ENCODE measurements around the gene LCN15.

LCN15 gene

GRCh38 chr9:136754059-136754572 is 10.2 kb downstream of the LCN15 start:
- no peak for DNase-seq

DNA sequence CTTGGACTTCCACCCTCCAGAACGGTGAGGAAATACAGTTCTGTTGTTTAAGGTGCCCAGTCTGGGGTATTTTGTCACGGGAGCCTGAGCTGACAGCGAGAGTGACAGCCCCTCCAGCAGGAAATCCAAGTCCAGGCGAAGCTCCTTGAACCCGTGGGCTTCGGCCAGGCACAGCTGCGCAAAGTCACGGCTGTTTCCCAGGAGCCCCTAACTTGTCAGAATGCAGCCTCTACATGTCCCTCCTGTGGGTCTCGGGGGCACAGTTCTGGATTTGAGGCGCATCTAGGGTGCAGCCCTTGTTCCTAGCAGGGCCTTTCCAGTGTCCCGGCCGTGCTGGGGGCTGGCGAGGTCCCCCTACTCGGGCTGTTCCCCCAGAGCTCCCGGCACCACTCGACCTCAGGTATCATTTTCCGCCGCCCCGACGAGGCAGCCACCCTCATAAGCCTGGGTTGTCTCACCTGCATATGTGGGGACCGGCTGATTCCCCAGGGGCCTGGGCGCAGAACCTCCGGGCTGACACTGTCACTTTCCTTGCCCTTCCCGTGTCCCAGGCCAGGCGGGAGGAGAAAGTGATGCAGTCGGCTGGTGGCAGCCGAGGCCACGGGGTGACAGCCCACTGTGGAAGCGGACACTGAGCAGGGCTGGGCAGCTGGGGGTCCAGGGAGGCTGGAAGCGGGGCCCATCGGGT is 10.8 kb downstream of the LCN15 start:
- DNase-seq = no peak

DNA sequence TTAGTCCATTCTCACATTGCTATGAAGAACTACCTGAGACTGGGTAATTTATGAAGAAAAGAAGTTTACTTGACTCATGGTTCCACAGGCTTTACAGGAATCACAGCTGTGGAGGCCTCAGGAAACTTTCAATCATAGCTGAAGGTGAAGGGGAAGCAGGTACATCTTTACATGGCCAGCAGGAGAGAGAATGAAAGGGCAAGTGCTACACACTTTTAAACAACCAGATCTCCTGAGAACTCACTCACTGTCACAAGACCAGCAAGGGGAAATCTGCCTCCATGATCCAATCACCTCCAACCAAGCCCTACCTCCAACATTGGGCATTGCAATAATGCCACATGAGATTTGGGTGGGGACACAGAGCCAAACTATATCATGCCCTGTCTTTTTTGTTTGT is 12.5 kb downstream of the LCN15 start:
- DNase-seq = no peak

- no peak for DNase-seq
Observed at GRCh38 chr9:136751244-136751643, 13.1 kb downstream of the LCN15 start.

DNA sequence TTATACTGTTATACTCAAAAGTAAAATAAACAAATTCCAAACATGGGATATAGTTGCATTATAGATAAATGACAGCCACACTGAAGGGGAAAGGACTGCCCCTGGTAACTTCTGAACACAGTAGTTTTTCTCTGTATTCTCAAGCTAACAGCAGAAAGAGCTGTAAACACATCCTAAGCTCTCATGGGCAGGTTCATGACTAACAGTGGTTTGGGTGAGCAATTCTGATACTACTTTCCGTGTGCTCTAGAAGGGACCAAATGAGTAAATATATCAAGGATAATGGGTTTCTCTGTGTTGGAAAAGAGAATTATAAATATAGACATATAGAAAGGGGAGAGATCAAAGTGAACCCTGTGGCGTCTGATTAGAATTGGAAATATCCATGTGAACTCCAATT is 13.8 kb downstream of the LCN15 start:
- DNase-seq = no peak

- no peak for DNase-seq
Observed at GRCh38 chr9:136748666-136749611, 15.4 kb downstream of the LCN15 start.

GRCh38 chr9:136748201-136748600 is 16.1 kb downstream of the LCN15 start, which contains the start of gene LCN6:
TSS of gene LCN6 (minus strand) at chr9:136748525. CDS start at chr9:136748483, 42 bp downstream.
- no peak for DNase-seq

DNA sequence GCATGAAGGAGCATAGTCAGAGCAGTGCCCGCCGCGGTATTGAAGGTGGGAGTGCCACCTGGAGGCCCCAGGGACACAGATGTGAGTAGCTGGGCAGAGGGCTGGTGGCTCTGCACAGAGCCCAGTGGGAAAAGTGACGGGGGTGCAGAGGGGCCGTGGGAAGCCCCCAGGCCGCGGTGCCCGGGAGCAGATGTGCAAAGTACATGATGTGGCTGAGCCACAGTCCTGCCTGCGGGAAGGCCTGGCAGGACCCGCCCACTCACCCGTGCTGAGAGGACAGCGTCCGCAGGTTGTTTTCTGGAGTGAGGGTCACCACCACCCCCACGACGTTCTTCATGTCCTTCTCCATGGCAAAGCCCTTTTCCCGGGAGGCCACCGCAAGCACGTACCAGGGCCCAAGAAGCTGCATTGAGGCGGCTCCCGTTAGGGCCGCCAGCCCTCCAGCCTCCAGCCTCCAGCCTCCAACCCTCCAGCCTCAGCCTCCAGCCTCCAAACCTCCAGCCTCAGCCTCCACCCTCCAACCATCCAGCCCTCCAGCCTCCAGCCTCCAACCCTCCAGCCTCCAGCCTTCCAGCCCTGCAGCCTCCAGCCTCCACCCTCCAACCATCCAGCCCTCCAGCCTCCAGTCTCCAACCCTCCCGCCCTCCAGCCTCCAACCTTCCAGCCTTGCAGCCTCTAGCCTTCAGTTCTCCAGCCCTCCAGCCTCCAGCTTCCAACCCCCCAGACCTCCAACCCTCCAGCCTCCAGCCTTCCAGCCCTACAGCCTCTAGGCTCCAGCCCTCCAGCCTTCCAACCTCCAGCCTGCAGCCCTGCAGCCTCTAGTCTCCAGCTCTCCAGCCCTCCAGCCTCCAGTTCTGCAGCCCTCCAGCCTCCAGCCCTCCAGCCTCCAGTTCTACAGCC is 16.9 kb downstream of the LCN15 start:
- no peak for DNase-seq

- DNase-seq = no peak
Observed at GRCh38 chr9:136746621-136747020, 17.7 kb downstream of the LCN15 start.

DNA sequence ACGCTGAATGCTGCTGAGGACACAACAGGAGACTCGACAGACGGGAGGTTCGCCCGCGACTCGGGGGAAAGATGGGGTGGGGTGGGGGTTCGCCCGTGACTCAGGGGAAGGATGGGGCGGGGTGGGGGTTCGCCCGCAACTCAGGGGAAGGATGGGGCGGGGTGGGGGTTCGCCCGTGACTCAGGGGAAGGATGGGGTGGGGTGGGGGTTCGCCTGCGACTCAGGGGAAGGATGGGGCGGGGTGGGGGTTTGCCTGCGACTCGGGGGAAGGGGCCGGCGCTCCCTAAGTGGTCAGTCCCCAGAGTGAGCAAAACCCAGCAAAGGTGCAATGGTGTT is 18.2 kb downstream of the LCN15 start:
- DNase-seq = no peak

GRCh38 chr9:136745389-136746154 is 18.7 kb downstream of the LCN15 start:
- no peak for DNase-seq

DNA sequence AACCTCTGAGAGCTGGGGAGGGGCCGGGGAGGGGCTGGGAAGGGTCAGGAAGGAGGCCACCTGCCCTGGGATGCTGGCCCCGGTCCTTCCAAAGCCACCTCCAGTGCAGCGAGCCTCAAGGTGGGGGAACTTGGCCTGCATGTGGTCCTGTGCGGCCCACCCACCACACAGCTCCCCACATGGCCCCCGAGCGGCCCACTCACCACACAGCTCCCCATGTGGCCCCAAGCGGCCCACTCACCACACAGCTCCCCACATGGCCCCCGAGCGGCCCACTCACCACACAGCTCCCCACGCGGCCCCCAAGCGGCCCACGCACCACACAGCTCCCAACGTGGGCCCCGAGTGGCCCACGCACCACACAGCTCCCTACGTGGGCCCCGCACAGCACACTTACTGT is 19.5 kb downstream of the LCN15 start:
- no peak for DNase-seq

- DNase-seq = no peak
Observed at GRCh38 chr9:136743639-136744211, 20.6 kb downstream of the LCN15 start.

DNA sequence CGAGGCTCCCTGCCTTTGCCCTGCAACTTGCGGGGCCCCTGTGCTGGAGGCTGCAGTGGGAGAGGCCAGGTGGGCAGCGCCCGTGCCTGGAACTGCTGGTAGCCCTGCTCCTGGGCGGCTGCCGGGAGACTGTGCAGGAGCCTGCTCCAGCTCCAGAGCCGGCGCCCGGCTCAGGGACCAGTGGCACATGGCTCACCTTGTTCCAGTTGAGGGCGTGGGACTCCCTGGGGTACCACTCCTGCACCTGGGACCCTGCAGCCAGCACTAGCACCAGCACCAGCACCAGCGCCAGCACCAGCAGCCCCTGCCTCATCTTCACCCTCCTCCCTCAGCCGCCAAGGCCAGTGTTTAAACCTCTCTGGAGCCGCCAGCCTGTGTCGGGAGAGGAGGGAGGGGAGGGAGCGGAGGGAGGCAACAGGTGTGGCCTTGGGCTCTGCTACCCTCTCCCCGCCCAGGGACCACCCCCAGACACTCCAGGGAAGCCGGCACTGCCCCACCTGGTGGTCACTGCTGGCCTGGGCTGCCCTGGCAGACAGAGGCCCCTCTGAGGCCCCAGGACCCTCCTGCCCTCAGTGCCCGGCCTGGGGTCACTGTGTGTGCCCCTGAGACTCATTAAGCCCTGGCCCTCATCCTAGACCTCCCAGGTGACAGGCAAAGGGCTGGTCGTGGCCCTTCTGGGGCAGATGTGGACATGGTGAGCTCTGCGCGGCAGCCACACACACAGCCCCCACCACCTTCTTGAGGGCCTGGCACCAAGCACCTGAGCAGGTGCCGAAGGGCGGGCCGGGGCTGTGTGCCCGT is 21.5 kb downstream of the LCN15 start, which contains the start of gene LCN10:
Gene LCN10 (minus strand): TSS at position 350 of the 801 bp plus-strand sequence. CDS start 37 bp downstream, at position 313.
- DNase-seq = no peak

GRCh38 chr9:136741883-136742571 is 22.3 kb downstream of the LCN15 start:
- no peak for DNase-seq

GRCh38 chr9:136740971-136741882 is 23.1 kb downstream of the LCN15 start:
- DNase-seq = no peak

GRCh38 chr9:136740491-136740890 is 23.8 kb downstream of the LCN15 start:
- DNase-seq = no peak

DNA sequence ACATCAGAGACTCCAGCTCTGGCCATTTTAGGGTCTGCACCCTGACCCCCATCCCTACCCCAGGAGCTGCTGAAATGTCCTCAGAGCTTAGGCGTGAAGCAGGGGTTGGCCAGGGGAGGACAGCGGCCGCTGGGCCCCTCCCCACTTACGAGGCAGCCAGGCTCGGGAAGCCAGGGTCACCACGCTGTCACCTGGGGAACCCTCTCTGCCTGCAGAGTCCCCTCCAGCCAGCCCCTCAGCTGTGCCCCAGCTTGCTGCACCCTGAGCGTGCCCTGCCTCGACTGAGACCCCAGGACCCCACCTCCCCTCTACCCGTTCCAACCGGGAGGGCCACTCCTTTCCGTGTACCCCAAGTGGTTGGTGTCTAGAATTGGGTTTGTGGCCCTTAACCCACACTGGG is 24.2 kb downstream of the LCN15 start:
- no peak for DNase-seq

GRCh38 chr9:136739509-136739908 is 24.8 kb downstream of the LCN15 start:
- no peak for DNase-seq

Data from NCI-H526 treated with DMSO at 0.1 percent for 48 hours (cell line).